ENCODE measurements around the gene MAGI1. TPM values are rescaled to one million over a fixed set of nuclear protein-coding genes. Genes with fewer than 3 reads are reported as not detected.

The MAGI1 gene
- polyA plus RNA-seq, 3 donors = not detected

DNA sequence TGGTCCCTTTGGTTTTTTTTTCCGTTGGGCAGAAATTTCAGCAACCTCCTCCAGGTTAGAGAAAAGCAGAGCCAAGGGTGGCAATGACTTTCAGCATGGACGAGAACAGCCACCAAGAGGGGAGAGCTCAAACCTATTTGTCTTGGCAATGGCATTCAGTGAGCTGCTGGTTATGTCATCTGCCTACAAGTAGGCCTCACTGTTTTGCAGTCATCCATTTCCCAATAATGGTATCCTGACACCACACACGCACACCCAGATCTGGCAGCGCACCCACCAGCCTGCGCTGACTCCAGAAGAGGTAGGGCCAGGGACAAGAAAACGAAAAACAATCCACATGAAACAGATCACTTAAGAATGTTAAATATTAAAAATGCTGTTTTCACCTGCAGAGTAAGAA is 92.3 kb downstream of the MAGI1 start:
- Mint-ChIP-seq H3K27me3 (ENCODE audit: low read depth in 3 of 3) (peaks cover 0 to 3% (median 3%) of the 10 kb centered on the region in 3 donors), H3K9me3 (no peaks in the 10 kb centered on the region), H3K4me1 (no peaks in the 10 kb centered on the region), H3K36me3 (no peaks in the 10 kb centered on the region), H3K27ac (no peak overlapping the region), H3K4me3 (no peak overlapping the region)
- no peak for DNase-seq
- Histone ChIP-seq H3K27me3 (ENCODE audit: control insufficient read depth in 2 of 2, insufficient read depth in 2 of 2, low read length in 2 of 2) (no peaks in the 10 kb centered on the region), H3K27ac (ENCODE audit: low read depth in 1 of 2, low read length in 2 of 2) (no peak overlapping the region), H3K4me3 (replicated peaks in 1 of 3; ENCODE audit: low read depth in 2 of 3, low read length in 3 of 3) (no peak overlapping the region), H3K9me3 (replicated peaks in 1 of 2; ENCODE audit: control insufficient read depth in 1 of 2, insufficient read depth in 1 of 2, low read length in 2 of 2) (no peaks in the 10 kb centered on the region), H3K79me2 (ENCODE audit: insufficient read depth, low read length) (no peaks in the 10 kb centered on the region), H3K4me2 (replicated peaks; ENCODE audit: extremely low read depth, low read length, poor library complexity, severe bottlenecking) (no peak overlapping the region), H3K4me1 (ENCODE audit: control insufficient read depth in 1 of 2, insufficient read depth in 2 of 2, low read length in 2 of 2) (no peaks in the 10 kb centered on the region), H3K36me3 (replicated peaks in 1 of 2; ENCODE audit: control insufficient read depth in 1 of 2, insufficient read depth in 2 of 2, low read length in 2 of 2) (no peaks in the 10 kb centered on the region), H2AFZ (ENCODE audit: insufficient read depth, low read depth, low read length, poor library complexity, severe bottlenecking) (no peak overlapping the region), H3K9ac (ENCODE audit: insufficient read depth, low read length, poor library complexity, severe bottlenecking) (no peak overlapping the region), H4K20me1 (ENCODE audit: insufficient read depth, low read length) (no peaks in the 10 kb centered on the region)
- TF ChIP-seq, protein P1, sequence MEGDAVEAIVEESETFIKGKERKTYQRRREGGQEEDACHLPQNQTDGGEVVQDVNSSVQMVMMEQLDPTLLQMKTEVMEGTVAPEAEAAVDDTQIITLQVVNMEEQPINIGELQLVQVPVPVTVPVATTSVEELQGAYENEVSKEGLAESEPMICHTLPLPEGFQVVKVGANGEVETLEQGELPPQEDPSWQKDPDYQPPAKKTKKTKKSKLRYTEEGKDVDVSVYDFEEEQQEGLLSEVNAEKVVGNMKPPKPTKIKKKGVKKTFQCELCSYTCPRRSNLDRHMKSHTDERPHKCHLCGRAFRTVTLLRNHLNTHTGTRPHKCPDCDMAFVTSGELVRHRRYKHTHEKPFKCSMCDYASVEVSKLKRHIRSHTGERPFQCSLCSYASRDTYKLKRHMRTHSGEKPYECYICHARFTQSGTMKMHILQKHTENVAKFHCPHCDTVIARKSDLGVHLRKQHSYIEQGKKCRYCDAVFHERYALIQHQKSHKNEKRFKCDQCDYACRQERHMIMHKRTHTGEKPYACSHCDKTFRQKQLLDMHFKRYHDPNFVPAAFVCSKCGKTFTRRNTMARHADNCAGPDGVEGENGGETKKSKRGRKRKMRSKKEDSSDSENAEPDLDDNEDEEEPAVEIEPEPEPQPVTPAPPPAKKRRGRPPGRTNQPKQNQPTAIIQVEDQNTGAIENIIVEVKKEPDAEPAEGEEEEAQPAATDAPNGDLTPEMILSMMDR (IDR thresholded peaks at IDR 0.05) = no peak
- WGBS (ENCODE audit: insufficient coverage) = 91% methylated on average over 1 of the region's 6 CpGs
- intact Hi-C loops (cut with micrococcal nuclease) = no loop called here

DNA sequence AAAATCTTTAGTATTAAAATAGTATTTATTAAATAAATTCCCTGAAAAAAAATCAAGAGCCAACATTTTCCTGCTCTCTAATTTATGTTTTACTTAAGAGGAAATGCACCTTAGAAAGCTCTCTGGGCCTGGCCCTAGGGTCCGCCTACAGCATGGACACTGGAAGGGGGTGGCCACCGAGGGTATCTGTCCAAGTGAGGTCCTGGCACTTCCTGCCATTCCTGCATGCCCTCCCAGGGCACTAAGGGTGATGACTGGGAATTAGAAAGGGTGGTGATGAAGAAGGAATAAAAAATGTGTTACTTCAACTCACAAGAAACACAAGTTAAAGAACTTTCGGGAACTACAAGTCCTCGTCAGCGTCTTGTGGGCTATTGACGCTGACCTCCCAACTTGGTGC is 92.8 kb downstream of the MAGI1 start:
- Histone ChIP-seq H3K4me2 (replicated peaks; ENCODE audit: extremely low read depth, low read length, poor library complexity, severe bottlenecking) (no peak overlapping the region), H3K4me1 (ENCODE audit: control insufficient read depth in 1 of 2, insufficient read depth in 2 of 2, low read length in 2 of 2) (no peaks in the 10 kb centered on the region), H3K79me2 (ENCODE audit: insufficient read depth, low read length) (no peaks in the 10 kb centered on the region), H3K9me3 (replicated peaks in 1 of 2; ENCODE audit: control insufficient read depth in 1 of 2, insufficient read depth in 1 of 2, low read length in 2 of 2) (no peaks in the 10 kb centered on the region), H3K4me3 (replicated peaks in 1 of 3; ENCODE audit: low read depth in 2 of 3, low read length in 3 of 3) (no peak overlapping the region), H3K9ac (ENCODE audit: insufficient read depth, low read length, poor library complexity, severe bottlenecking) (no peak overlapping the region), H3K36me3 (replicated peaks in 1 of 2; ENCODE audit: control insufficient read depth in 1 of 2, insufficient read depth in 2 of 2, low read length in 2 of 2) (no peaks in the 10 kb centered on the region), H3K27me3 (ENCODE audit: control insufficient read depth in 2 of 2, insufficient read depth in 2 of 2, low read length in 2 of 2) (no peaks in the 10 kb centered on the region), H3K27ac (ENCODE audit: low read depth in 1 of 2, low read length in 2 of 2) (no peak overlapping the region), H4K20me1 (ENCODE audit: insufficient read depth, low read length) (no peaks in the 10 kb centered on the region), H2AFZ (ENCODE audit: insufficient read depth, low read depth, low read length, poor library complexity, severe bottlenecking) (no peak overlapping the region)
- Mint-ChIP-seq H3K4me1 (no peaks in the 10 kb centered on the region), H3K36me3 (no peaks in the 10 kb centered on the region), H3K27me3 (ENCODE audit: low read depth in 3 of 3) (peaks cover 0 to 4% (median 3%) of the 10 kb centered on the region in 3 donors), H3K4me3 (no peak overlapping the region), H3K27ac (no peak overlapping the region), H3K9me3 (no peaks in the 10 kb centered on the region)
- intact Hi-C loops (cut with micrococcal nuclease) = no loop called here
- WGBS (ENCODE audit: insufficient coverage) = 100% methylated on average over 1 of the region's 6 CpGs
- TF ChIP-seq, protein P1 (IDR thresholded peaks at IDR 0.05) = no peak
- no peak for DNase-seq

All from CD14-positive monocyte (primary cell).